ENCODE measurements around the gene ZEB1. TPM values are rescaled to one million over a fixed set of nuclear protein-coding genes. Genes with fewer than 3 reads are reported as not detected.

ZEB1 gene
- total RNA-seq, 8 experiments from 2014 or later, result 14.8 to 104 (median 50.3) TPM

GRCh38 chr10:31464552-31464951, 145.5 kb downstream of the ZEB1 start:
- H3K27ac ChIP-seq, result no peak overlapping the region
- in situ Hi-C loops (cut with MboI; ENCODE audit: low pct_unique_long_range_greater_than_20kb in 2 of 9, low sequenced_read_pairs in 9 of 9, unreplicated experiment in 9 of 9), result no loop called here
- ATAC-seq (replicated peaks in 6 of 8), result no peak
- no peaks in the 10 kb centered on the region for H3K4me1 ChIP-seq (replicated peaks in 1 of 2)
- no peak overlapping the region for H3K4me3 ChIP-seq
- WGBS, 10 experiments, result 73 to 100% (median 100%) methylated on average over 2 of the region's 2 CpGs; no CpG with 5 or more reads in 1 of the 10 experiments

GRCh38 chr10:31466313-31466712, 147.3 kb downstream of the ZEB1 start:
- H3K4me3 ChIP-seq, result no peak overlapping the region
- no peak for ATAC-seq (replicated peaks in 6 of 8)
- in situ Hi-C loops (cut with MboI; ENCODE audit: low pct_unique_long_range_greater_than_20kb in 2 of 9, low sequenced_read_pairs in 9 of 9, unreplicated experiment in 9 of 9), result no loop called here
- H3K27ac ChIP-seq, result no peak overlapping the region
- H3K4me1 ChIP-seq (replicated peaks in 1 of 2), result no peaks in the 10 kb centered on the region
- 58 to 100% (median 100%) methylated on average over 1 of the region's 1 CpG; no CpG with 5 or more reads in 1 of the 10 experiments for WGBS, 10 experiments

- Histone ChIP-seq H3K27ac (no peak overlapping the region), H3K4me1 (replicated peaks in 1 of 2) (no peaks in the 10 kb centered on the region), H3K4me3 (no peak overlapping the region)
- WGBS, 10 experiments, result 50 to 92% (median 90%) methylated on average over 1 to 3 of the region's 4 CpGs; no CpG with 5 or more reads in 7 of the 10 experiments
- in situ Hi-C loops (cut with MboI; ENCODE audit: low pct_unique_long_range_greater_than_20kb in 2 of 9, low sequenced_read_pairs in 9 of 9, unreplicated experiment in 9 of 9), result no loop called here
- peak in 3 of 8 experiments; percentile 33 to 49 (median 37) for ATAC-seq (replicated peaks in 6 of 8)
Measured at GRCh38 chr10:31467791-31468535, 148.9 kb downstream of the ZEB1 start.

GRCh38 chr10:31468536-31468859, 149.5 kb downstream of the ZEB1 start:
- no peak for ATAC-seq (replicated peaks in 6 of 8)
- WGBS, 10 experiments, result 20 to 100% (median 94%) methylated on average over 1 to 2 of the region's 2 CpGs; no CpG with 5 or more reads in 3 of the 10 experiments
- Histone ChIP-seq H3K27ac (no peak overlapping the region), H3K4me1 (replicated peaks in 1 of 2) (no peaks in the 10 kb centered on the region), H3K4me3 (no peak overlapping the region)
- in situ Hi-C loops (cut with MboI; ENCODE audit: low pct_unique_long_range_greater_than_20kb in 2 of 9, low sequenced_read_pairs in 9 of 9, unreplicated experiment in 9 of 9), result no loop called here

- Histone ChIP-seq H3K27ac (no peak overlapping the region), H3K4me1 (replicated peaks in 1 of 2) (no peaks in the 10 kb centered on the region), H3K4me3 (no peak overlapping the region)
- ATAC-seq (replicated peaks in 6 of 8), result no peak
- in situ Hi-C loops (cut with MboI; ENCODE audit: low pct_unique_long_range_greater_than_20kb in 2 of 9, low sequenced_read_pairs in 9 of 9, unreplicated experiment in 9 of 9), result loop anchor here in 1 of 9 experiments (25.0 kb wide), 2 partner anchors 438 to 688 kb away; partner anchors contain the start of gene ZNF438
Measured at GRCh38 chr10:31475519-31475918, 156.5 kb downstream of the ZEB1 start.

GRCh38 chr10:31476088-31476487, 157.1 kb downstream of the ZEB1 start:
- Histone ChIP-seq H3K4me3 (no peak overlapping the region), H3K4me1 (replicated peaks in 1 of 2) (no peaks in the 10 kb centered on the region), H3K27ac (no peak overlapping the region)
- in situ Hi-C loops (cut with MboI; ENCODE audit: low pct_unique_long_range_greater_than_20kb in 2 of 9, low sequenced_read_pairs in 9 of 9, unreplicated experiment in 9 of 9), result loop anchor here in 1 of 9 experiments (25.0 kb wide), 2 partner anchors 439 to 689 kb away; partner anchors contain the start of gene ZNF438
- no peak for ATAC-seq (replicated peaks in 6 of 8)

- WGBS, 10 experiments, result 90 to 100% (median 100%) methylated on average over 1 of the region's 1 CpG; no CpG with 5 or more reads in 2 of the 10 experiments
- no peak overlapping the region for H3K27ac ChIP-seq
- in situ Hi-C loops (cut with MboI; ENCODE audit: low pct_unique_long_range_greater_than_20kb in 2 of 9, low sequenced_read_pairs in 9 of 9, unreplicated experiment in 9 of 9), result loop anchor here in 1 of 9 experiments (25.0 kb wide), 2 partner anchors 440 to 690 kb away; partner anchors contain the start of gene ZNF438
- ATAC-seq (replicated peaks in 6 of 8), result no peak
- H3K4me3 ChIP-seq, result no peak overlapping the region
- H3K4me1 ChIP-seq (replicated peaks in 1 of 2), result no peaks in the 10 kb centered on the region
Measured at GRCh38 chr10:31477584-31477983, 158.6 kb downstream of the ZEB1 start.

GRCh38 chr10:31479752-31480151, 160.7 kb downstream of the ZEB1 start:
- in situ Hi-C loops (cut with MboI; ENCODE audit: low pct_unique_long_range_greater_than_20kb in 2 of 9, low sequenced_read_pairs in 9 of 9, unreplicated experiment in 9 of 9), result loop anchor here in 1 of 9 experiments (25.0 kb wide), 2 partner anchors 442 to 692 kb away; partner anchors contain the start of gene ZNF438
- no peak for ATAC-seq (replicated peaks in 6 of 8)
- no peak overlapping the region for H3K4me3 ChIP-seq
- no peak overlapping the region for H3K27ac ChIP-seq
- H3K4me1 ChIP-seq (replicated peaks in 1 of 2), result no peaks in the 10 kb centered on the region

- in situ Hi-C loops (cut with MboI; ENCODE audit: low pct_unique_long_range_greater_than_20kb in 2 of 9, low sequenced_read_pairs in 9 of 9, unreplicated experiment in 9 of 9), result loop anchor here in 1 of 9 experiments (25.0 kb wide), 2 partner anchors 446 to 696 kb away; partner anchors contain the start of gene ZNF438
- ATAC-seq (replicated peaks in 6 of 8), result no peak
- Histone ChIP-seq H3K27ac (no peak overlapping the region), H3K4me1 (replicated peaks in 1 of 2) (no peaks in the 10 kb centered on the region), H3K4me3 (no peak overlapping the region)
- WGBS, 10 experiments, result 80 to 100% (median 94%) methylated on average over 1 to 2 of the region's 2 CpGs
Measured at GRCh38 chr10:31483546-31483945, 164.5 kb downstream of the ZEB1 start.

GRCh38 chr10:31484431-31485135, 165.6 kb downstream of the ZEB1 start:
- 17 to 100% (median 90%) methylated on average over 2 to 4 of the region's 4 CpGs for WGBS, 10 experiments
- H3K4me3 ChIP-seq, result no peak overlapping the region
- in situ Hi-C loops (cut with MboI; ENCODE audit: low pct_unique_long_range_greater_than_20kb in 2 of 9, low sequenced_read_pairs in 9 of 9, unreplicated experiment in 9 of 9), result loop anchor here in 1 of 9 experiments (25.0 kb wide), 2 partner anchors 447 to 697 kb away; partner anchors contain the start of gene ZNF438
- ATAC-seq (replicated peaks in 6 of 8), result peak in 2 of 8 experiments; percentile 41 to 65
- H3K4me1 ChIP-seq (replicated peaks in 1 of 2), result no peaks in the 10 kb centered on the region
- no peak overlapping the region for H3K27ac ChIP-seq

GRCh38 chr10:31490858-31491504, 172.0 kb downstream of the ZEB1 start:
- Histone ChIP-seq H3K4me3 (no peak overlapping the region), H3K4me1 (replicated peaks in 1 of 2) (no peaks in the 10 kb centered on the region), H3K27ac (no peak overlapping the region)
- ATAC-seq (replicated peaks in 6 of 8), result peak in 3 of 8 experiments; percentile 59 to 77 (median 71)
- in situ Hi-C loops (cut with MboI; ENCODE audit: low pct_unique_long_range_greater_than_20kb in 2 of 9, low sequenced_read_pairs in 9 of 9, unreplicated experiment in 9 of 9), result loop anchor here in 1 of 9 experiments (25.0 kb wide), 2 partner anchors 454 to 704 kb away; partner anchors contain the start of gene ZNF438
- WGBS, 10 experiments, result 93 to 100% (median 100%) methylated on average over 1 of the region's 1 CpG; no CpG with 5 or more reads in 1 of the 10 experiments

- WGBS, 10 experiments, result 51 to 98% (median 86%) methylated on average over 2 of the region's 2 CpGs
- Histone ChIP-seq H3K4me3 (no peak overlapping the region), H3K27ac (no peak overlapping the region), H3K4me1 (replicated peaks in 1 of 2) (no peaks in the 10 kb centered on the region)
- in situ Hi-C loops (cut with MboI; ENCODE audit: low pct_unique_long_range_greater_than_20kb in 2 of 9, low sequenced_read_pairs in 9 of 9, unreplicated experiment in 9 of 9), result no loop called here
- ATAC-seq (replicated peaks in 6 of 8), result no peak
Measured at GRCh38 chr10:31507427-31507826, 188.4 kb downstream of the ZEB1 start.

GRCh38 chr10:31508234-31508633, 189.2 kb downstream of the ZEB1 start:
- H3K4me1 ChIP-seq (replicated peaks in 1 of 2), result no peaks in the 10 kb centered on the region
- no peak overlapping the region for H3K4me3 ChIP-seq
- in situ Hi-C loops (cut with MboI; ENCODE audit: low pct_unique_long_range_greater_than_20kb in 2 of 9, low sequenced_read_pairs in 9 of 9, unreplicated experiment in 9 of 9), result no loop called here
- WGBS, 10 experiments, result 90 to 100% (median 91%) methylated on average over 2 to 4 of the region's 4 CpGs; no CpG with 5 or more reads in 7 of the 10 experiments
- ATAC-seq (replicated peaks in 6 of 8), result no peak
- H3K27ac ChIP-seq, result no peak overlapping the region

Measured in motor neuron (in vitro differentiated cells).